Calu3 (cell line): ENCODE data around the gene ZNF740. TPM values are rescaled to one million over a fixed set of nuclear protein-coding genes. Genes with fewer than 3 reads are reported as not detected.

ENCODE experiments used
- BruUV-seq: library from RNA; stranded (reverse); fragments of 400-500 nt; replicated peaks from 2 replicates; lab custom pipeline; 2021; lab: Mats Ljungman, UMichigan
- CTCF ChIA-PET: fragments of 300-600 bp; sonication (Branson Sonifier 250); formaldehyde crosslinking; loops from one replicate; lab custom pipeline; 2022; ENCODE audit warnings: antibody characterized with exemption; lab: Charles Lee
- DNase-seq: peaks from one replicate; pipeline ENCODE4 v3.0.0; 2022
- H3K27ac Mint-ChIP-seq: one replicate; pipeline ENCODE4 v1.8.0; 2022; ENCODE audit warnings: mixed read lengths; ENCODE audit not compliant: unreplicated experiment
- H3K27me3 Mint-ChIP-seq: one replicate; pipeline ENCODE4 v1.8.0; 2022; ENCODE audit warnings: mixed read lengths; ENCODE audit not compliant: unreplicated experiment
- H3K36me3 Mint-ChIP-seq: one replicate; pipeline ENCODE4 v1.8.0; 2022; ENCODE audit warnings: mild to moderate bottlenecking, moderate library complexity, mixed read lengths; ENCODE audit not compliant: insufficient read depth, unreplicated experiment
- H3K4me1 Mint-ChIP-seq: one replicate; pipeline ENCODE4 v1.8.0; 2022; ENCODE audit warnings: mild to moderate bottlenecking, low read depth, mixed read lengths; ENCODE audit not compliant: unreplicated experiment
- H3K4me3 Mint-ChIP-seq: one replicate; pipeline ENCODE4 v1.8.0; 2022; ENCODE audit warnings: mild to moderate bottlenecking, low read depth, moderate library complexity, mixed read lengths; ENCODE audit not compliant: unreplicated experiment
- H3K9me3 Mint-ChIP-seq: one replicate; pipeline ENCODE4 v1.8.0; 2022; ENCODE audit warnings: low read depth, mixed read lengths; ENCODE audit not compliant: unreplicated experiment
- CTCF ChIP-seq: fragments of 200-600 bp; IDR thresholded peaks from one replicate; pipeline ENCODE4 v1.8.0; 2022; ENCODE audit warnings: antibody characterized with exemption; ENCODE audit not compliant: unreplicated experiment
- intact Hi-C: fragments of 100-400 bp; cut with micrococcal nuclease; formaldehyde crosslinking; loops from one replicate; pipeline ENCODE4 v1.10.0; 2022; ENCODE audit not compliant: unreplicated experiment
- total RNA-seq: library from RNA; stranded (reverse); gene quantifications from 2 replicates; pipeline ENCODE4 v1.2.3, GENCODE V29; 2022

Gene ZNF740
- total RNA-seq, 1 experiment from 2014 or later: 32.7 TPM

DNA sequence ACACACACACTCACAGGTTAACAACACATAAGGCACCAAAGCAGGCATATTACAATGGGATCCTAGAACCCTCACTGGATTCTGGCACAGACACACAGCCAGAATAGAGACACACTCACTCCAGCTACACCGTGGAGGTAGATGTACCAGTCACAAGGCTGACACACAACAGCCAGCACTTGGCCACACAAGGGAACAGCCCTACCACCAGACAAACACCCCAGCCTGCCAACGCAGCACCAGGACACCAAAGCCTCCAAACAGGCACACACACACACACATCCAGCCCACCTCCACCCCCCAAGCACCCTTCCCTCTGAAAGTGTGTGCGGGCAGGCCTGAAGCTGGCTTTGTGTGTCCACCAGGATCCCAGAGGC lies 37.4 kb downstream of the ZNF740 start:
- Mint-ChIP-seq H3K4me3 (no peak overlapping the region), H3K4me1 (peaks cover 34% of the 10 kb centered on the region), H3K36me3 (peaks cover 50% of the 10 kb centered on the region), H3K9me3 (no peaks in the 10 kb centered on the region), H3K27me3 (no peaks in the 10 kb centered on the region), H3K27ac (no peak overlapping the region)
- no peak for DNase-seq
- no TSS peak for BruUV-seq
- CTCF ChIA-PET: no interaction called here
- intact Hi-C loops: no loop called here
- TF ChIP-seq CTCF: no peak

DNA sequence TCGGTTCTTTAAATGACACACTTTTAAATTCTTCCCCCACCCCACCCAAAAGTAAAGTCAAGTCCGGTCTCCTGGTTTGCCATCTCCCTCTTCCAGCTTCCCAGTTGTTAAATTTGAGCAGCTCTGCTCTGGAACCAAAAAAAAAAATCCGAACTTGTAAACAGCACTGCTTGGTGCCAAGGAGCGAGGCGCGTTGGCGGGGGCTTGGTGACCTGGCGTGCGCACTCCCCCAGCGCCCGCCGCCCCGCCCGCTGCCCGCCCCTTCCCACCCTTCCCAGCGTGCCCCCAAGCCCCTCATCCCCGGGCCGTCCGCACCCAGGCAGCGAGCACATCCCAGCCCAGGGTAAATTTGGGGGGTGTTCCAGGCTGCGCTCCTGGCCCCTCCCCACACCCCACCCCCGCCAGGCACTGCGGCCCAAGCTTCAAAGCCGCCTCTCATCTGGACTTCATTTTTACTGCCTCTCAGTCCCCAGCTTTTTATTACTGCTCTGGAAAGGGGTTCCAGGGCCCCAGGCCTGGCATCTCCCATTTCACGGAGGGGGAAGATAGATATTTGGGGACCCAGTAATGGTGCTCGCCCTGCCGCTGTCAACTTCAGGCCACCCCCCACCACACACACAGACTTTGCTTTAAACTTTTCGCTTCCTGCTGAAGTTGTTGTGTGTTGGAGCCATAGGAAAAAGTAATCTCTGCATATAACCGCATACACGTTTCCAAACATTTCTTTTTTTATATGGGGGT lies 38.2 kb downstream of the ZNF740 start:
- H3K4me1 Mint-ChIP-seq: peaks cover 42% of the 10 kb centered on the region
- H3K27ac Mint-ChIP-seq: peak overlapping the region; percentile 16

DNA sequence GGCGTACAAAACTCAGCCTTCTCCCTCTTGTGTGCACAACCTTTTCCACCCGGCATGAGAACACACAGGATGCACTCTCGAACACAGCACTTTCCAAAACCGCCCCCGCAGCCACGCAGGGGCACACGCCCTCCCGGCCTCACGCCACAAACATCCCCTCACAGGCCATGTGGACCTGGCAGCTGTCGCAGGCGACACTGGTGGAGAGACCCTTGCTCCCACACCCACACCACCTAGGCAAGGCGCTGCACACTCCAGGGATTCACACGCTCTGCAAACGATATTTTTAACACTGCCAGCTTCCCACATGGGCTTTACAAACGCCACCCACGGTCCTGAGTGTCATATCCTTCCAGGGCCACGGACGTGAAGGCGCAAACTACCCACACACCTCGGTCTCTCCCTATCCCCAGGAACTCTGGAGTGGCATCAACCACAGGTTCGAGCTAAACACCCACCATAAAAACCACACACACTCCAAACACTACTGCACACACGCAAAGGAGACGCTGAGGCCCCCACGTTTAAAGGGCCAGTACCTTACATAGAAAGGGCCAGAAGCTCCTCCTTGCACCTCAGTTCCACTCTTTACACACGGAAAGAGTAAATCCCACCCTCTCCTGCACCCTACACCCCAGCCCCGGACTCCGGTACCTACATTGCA lies 38.9 kb downstream of the ZNF740 start:
- Mint-ChIP-seq H3K27me3 (no peaks in the 10 kb centered on the region), H3K4me1 (peaks cover 49% of the 10 kb centered on the region), H3K4me3 (peak overlapping the region; percentile 85), H3K36me3 (peaks cover 48% of the 10 kb centered on the region), H3K27ac (peak overlapping the region; percentile 16), H3K9me3 (no peaks in the 10 kb centered on the region)
- no peak for DNase-seq
- intact Hi-C loops: no loop called here
- CTCF ChIA-PET: no interaction called here
- no peak for TF ChIP-seq CTCF
- BruUV-seq: no TSS peak

More for the DNA sequence above, 38.2 kb downstream of the ZNF740 start:
- H3K4me3 Mint-ChIP-seq: peak overlapping the region; percentile 85
- intact Hi-C loops: no loop called here
- DNase-seq: no peak
- H3K27me3 Mint-ChIP-seq: no peaks in the 10 kb centered on the region
- TF ChIP-seq CTCF: no peak
- CTCF ChIA-PET: no interaction called here
- no TSS peak for BruUV-seq
- H3K36me3 Mint-ChIP-seq: peaks cover 49% of the 10 kb centered on the region
- H3K9me3 Mint-ChIP-seq: no peaks in the 10 kb centered on the region

DNA sequence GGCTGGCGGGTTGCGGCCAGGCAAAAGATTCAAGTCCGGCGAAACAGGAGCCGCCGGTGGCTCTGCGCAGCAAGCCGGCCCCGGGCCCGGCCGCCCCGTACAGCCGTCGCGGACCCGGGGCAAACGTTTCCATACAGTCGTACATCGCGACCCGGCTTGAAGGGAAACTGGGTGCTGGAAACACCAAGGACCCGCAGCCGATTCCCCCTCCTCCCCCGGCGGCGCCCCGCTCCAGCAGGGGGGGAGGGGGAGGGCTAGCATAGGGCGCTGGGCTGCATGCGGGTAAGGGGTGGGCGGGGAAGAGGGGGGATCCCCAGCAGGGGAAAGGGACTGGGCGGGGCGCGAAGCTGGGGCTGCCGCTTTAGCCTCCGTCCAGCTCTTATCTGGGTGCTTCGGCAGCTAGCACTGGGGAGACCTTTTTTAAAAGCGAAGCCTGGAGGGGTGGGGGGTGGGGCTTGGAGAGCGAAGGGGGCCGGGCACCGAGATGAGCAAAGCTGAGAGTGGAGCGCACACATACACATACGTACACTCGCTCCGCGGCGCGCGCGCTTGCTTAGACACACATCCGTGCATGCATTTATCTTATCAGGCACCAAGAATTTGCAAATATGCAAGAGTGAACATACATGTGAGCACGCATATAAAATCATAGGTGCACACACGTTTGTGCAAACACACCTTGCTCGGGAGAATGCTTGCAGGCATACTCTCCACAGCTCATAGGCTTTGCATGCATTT lies 39.6 kb downstream of the ZNF740 start:
- no TSS peak for BruUV-seq
- no peak for TF ChIP-seq CTCF
- no peaks in the 10 kb centered on the region for H3K27me3 Mint-ChIP-seq
- peak overlapping the region; percentile 98 for H3K27ac Mint-ChIP-seq
- H3K36me3 Mint-ChIP-seq: peaks cover 41% of the 10 kb centered on the region
- CTCF ChIA-PET: no interaction called here
- DNase-seq: no peak
- H3K4me3 Mint-ChIP-seq: peak overlapping the region; percentile 85
- intact Hi-C loops: no loop called here
- H3K9me3 Mint-ChIP-seq: no peaks in the 10 kb centered on the region
- peaks cover 56% of the 10 kb centered on the region for H3K4me1 Mint-ChIP-seq
